H1 (cell line): ENCODE measurements around the gene SRRM5. TPM values are rescaled to one million over a fixed set of nuclear protein-coding genes. Genes with fewer than 3 reads are reported as not detected.

Experiments used
- POLR2AphosphoS5 ChIP-seq: IDR thresholded peaks from 2 replicates; pipeline ENCODE4 v1.6.1; 2011; ENCODE audit warnings: low read depth, low read length
- RBBP5 ChIP-seq: IDR thresholded peaks from 2 replicates; pipeline ENCODE4 v1.7.1; 2012; ENCODE audit warnings: low read depth, mild to moderate bottlenecking, inconsistent platforms, low read length, moderate library complexity, borderline replicate concordance
- RNF2 ChIP-seq: fragments of 200-900, 300-1000 bp; sonication (generic); IDR thresholded peaks from 2 replicates; pipeline ENCODE4 v1.7.1; 2016; ENCODE audit warnings: borderline replicate concordance, low read depth, mild to moderate bottlenecking, antibody characterized with exemption, low read length; ENCODE audit not compliant: poor library complexity, severe bottlenecking; ENCODE audit errors: missing control alignments
- SUZ12 ChIP-seq: fragments of 200-600 bp; sonication (generic); IDR thresholded peaks from 2 replicates; pipeline ENCODE4 v1.6.1; 2012; ENCODE audit warnings: mild to moderate bottlenecking, inconsistent platforms, low read length, moderate library complexity, mixed read lengths
- polyA plus RNA-seq, 7 experiments: library from polyadenylated mRNA; depleted of rRNA in 3 of 7; stranded (reverse) in 5 of 7; unstranded in 2 of 7; fragments of >200 nt in 5 of 7; fragments of 200-250 nt in 2 of 7; gene quantifications; 1 replicate in 5 of 7; 2 replicates in 1 of 7; 4 replicates in 1 of 7; pipeline versions ENCODE4 v1.2.1 to v1.2.3, GENCODE V29; 2011 to 2013; ENCODE audit warnings: missing spikeins in 2 of 7, mixed read lengths in 2 of 7
- total RNA-seq: library from RNA; stranded (reverse); fragmentation: NEBNext Ultra II Directional; extraction: Animal tissue kit (Norgen Biotek cat#: 25700); gene quantifications from 2 replicates; pipeline ENCODE4 v1.2.1, GENCODE V29; 2021
- TF ChIP-seq, protein P1 (sequence below): fragments of 300-600 bp; sonication (generic); IDR thresholded peaks from 2 replicates; pipeline ENCODE4 v1.7.1; 2012; ENCODE audit warnings: low read length, moderate library complexity, mild to moderate bottlenecking, inconsistent platforms; ENCODE audit not compliant: insufficient replicate concordance
- TF ChIP-seq, protein P2 (sequence below): IDR thresholded peaks from 2 replicates; pipeline ENCODE4 v1.6.1; 2012; ENCODE audit warnings: inconsistent platforms

The SRRM5 gene
- total and polyA plus RNA-seq, 2 of the 8 experiments (the other 6 are each of a cell fraction or from before 2014, with no cell fraction given): 0.06 to 0.11 TPM

DNA sequence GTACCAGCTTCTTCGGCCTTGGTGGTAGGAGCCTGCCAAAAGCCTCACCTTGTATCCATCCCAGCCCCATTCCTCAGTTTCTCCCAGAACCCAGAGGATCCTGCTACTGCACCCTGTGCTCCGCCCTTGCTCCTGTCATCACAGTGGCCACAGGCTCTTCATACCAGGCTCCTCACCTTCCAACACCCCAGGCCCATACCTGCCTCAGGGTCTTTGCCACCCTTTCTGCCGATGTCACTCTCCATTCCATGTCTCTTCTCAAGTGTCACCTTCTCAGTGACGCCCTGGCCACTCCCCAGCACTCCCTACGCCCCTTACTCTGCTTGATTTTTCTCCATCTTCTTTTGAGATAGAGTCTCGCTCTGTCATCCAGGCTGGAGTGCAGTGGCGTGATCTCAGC, 2.0 kb upstream of the SRRM5 start (continued):
- TF ChIP-seq, protein P1, sequence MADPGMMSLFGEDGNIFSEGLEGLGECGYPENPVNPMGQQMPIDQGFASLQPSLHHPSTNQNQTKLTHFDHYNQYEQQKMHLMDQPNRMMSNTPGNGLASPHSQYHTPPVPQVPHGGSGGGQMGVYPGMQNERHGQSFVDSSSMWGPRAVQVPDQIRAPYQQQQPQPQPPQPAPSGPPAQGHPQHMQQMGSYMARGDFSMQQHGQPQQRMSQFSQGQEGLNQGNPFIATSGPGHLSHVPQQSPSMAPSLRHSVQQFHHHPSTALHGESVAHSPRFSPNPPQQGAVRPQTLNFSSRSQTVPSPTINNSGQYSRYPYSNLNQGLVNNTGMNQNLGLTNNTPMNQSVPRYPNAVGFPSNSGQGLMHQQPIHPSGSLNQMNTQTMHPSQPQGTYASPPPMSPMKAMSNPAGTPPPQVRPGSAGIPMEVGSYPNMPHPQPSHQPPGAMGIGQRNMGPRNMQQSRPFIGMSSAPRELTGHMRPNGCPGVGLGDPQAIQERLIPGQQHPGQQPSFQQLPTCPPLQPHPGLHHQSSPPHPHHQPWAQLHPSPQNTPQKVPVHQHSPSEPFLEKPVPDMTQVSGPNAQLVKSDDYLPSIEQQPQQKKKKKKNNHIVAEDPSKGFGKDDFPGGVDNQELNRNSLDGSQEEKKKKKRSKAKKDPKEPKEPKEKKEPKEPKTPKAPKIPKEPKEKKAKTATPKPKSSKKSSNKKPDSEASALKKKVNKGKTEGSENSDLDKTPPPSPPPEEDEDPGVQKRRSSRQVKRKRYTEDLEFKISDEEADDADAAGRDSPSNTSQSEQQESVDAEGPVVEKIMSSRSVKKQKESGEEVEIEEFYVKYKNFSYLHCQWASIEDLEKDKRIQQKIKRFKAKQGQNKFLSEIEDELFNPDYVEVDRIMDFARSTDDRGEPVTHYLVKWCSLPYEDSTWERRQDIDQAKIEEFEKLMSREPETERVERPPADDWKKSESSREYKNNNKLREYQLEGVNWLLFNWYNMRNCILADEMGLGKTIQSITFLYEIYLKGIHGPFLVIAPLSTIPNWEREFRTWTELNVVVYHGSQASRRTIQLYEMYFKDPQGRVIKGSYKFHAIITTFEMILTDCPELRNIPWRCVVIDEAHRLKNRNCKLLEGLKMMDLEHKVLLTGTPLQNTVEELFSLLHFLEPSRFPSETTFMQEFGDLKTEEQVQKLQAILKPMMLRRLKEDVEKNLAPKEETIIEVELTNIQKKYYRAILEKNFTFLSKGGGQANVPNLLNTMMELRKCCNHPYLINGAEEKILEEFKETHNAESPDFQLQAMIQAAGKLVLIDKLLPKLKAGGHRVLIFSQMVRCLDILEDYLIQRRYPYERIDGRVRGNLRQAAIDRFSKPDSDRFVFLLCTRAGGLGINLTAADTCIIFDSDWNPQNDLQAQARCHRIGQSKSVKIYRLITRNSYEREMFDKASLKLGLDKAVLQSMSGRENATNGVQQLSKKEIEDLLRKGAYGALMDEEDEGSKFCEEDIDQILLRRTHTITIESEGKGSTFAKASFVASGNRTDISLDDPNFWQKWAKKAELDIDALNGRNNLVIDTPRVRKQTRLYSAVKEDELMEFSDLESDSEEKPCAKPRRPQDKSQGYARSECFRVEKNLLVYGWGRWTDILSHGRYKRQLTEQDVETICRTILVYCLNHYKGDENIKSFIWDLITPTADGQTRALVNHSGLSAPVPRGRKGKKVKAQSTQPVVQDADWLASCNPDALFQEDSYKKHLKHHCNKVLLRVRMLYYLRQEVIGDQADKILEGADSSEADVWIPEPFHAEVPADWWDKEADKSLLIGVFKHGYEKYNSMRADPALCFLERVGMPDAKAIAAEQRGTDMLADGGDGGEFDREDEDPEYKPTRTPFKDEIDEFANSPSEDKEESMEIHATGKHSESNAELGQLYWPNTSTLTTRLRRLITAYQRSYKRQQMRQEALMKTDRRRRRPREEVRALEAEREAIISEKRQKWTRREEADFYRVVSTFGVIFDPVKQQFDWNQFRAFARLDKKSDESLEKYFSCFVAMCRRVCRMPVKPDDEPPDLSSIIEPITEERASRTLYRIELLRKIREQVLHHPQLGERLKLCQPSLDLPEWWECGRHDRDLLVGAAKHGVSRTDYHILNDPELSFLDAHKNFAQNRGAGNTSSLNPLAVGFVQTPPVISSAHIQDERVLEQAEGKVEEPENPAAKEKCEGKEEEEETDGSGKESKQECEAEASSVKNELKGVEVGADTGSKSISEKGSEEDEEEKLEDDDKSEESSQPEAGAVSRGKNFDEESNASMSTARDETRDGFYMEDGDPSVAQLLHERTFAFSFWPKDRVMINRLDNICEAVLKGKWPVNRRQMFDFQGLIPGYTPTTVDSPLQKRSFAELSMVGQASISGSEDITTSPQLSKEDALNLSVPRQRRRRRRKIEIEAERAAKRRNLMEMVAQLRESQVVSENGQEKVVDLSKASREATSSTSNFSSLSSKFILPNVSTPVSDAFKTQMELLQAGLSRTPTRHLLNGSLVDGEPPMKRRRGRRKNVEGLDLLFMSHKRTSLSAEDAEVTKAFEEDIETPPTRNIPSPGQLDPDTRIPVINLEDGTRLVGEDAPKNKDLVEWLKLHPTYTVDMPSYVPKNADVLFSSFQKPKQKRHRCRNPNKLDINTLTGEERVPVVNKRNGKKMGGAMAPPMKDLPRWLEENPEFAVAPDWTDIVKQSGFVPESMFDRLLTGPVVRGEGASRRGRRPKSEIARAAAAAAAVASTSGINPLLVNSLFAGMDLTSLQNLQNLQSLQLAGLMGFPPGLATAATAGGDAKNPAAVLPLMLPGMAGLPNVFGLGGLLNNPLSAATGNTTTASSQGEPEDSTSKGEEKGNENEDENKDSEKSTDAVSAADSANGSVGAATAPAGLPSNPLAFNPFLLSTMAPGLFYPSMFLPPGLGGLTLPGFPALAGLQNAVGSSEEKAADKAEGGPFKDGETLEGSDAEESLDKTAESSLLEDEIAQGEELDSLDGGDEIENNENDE: no peak
- TF ChIP-seq, protein P2, sequence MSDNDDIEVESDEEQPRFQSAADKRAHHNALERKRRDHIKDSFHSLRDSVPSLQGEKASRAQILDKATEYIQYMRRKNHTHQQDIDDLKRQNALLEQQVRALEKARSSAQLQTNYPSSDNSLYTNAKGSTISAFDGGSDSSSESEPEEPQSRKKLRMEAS: no peak
- TF ChIP-seq SUZ12 (no peak), RBBP5 (no peak), POLR2AphosphoS5 (no peak), RNF2 (no peak)
